HFFc6 (cell line): ENCODE results near the gene CEACAM20. TPM values are rescaled to one million over a fixed set of nuclear protein-coding genes. Genes with fewer than 3 reads are reported as not detected.
"Not testable (repeated sequence)": the region's sequence is repeated elsewhere in the genome, so short reads cannot be mapped to it uniquely, and the experiment has no call there.

Experiments
- DNase-seq: peaks from one replicate; pipeline ENCODE4 v3.0.0-alpha.2; 2018
- H3K27ac Mint-ChIP-seq: 2 replicates; pipeline ENCODE4 v1.8.0; 2020; ENCODE audit warnings: mild to moderate bottlenecking, mixed read lengths
- H3K27me3 Mint-ChIP-seq: 2 replicates; pipeline ENCODE4 v1.8.0; 2021; ENCODE audit warnings: mild to moderate bottlenecking, moderate library complexity, mixed read lengths; ENCODE audit not compliant: insufficient read depth
- H3K36me3 Mint-ChIP-seq: 2 replicates; pipeline ENCODE4 v1.8.0; 2021; ENCODE audit warnings: low read depth, mixed read lengths
- H3K4me1 Mint-ChIP-seq: 2 replicates; pipeline ENCODE4 v1.8.0; 2020; ENCODE audit warnings: low read depth, mixed read lengths
- H3K4me3 Mint-ChIP-seq: 2 replicates; pipeline ENCODE4 v1.8.0; 2020; ENCODE audit warnings: mild to moderate bottlenecking, moderate library complexity, mixed read lengths
- H3K9me3 Mint-ChIP-seq: 2 replicates; pipeline ENCODE4 v1.8.0; 2020; ENCODE audit warnings: mild to moderate bottlenecking, mixed read lengths
- CTCF ChIP-seq: fragments of 200-600 bp; sonication (generic); IDR thresholded peaks from 2 replicates; pipeline ENCODE4 v1.5.0; 2021; ENCODE audit warnings: antibody characterized with exemption, mild to moderate bottlenecking
- total RNA-seq, 6 experiments: library from RNA; stranded (reverse); fragmentation: NEBNext Ultra II Directional; extraction: Animal tissue kit (Norgen Biotek cat#: 25700); gene quantifications; 2 replicates in 1 of 6; 3 replicates in 5 of 6; pipeline ENCODE4 v1.2.3, GENCODE V29; 2021

CEACAM20 gene
- total RNA-seq, 6 experiments from 2014 or later, result not detected

GRCh38 chr19:44570603-44570983 is 41.1 kb upstream of the CEACAM20 start:
- no peak overlapping the region for H3K27ac Mint-ChIP-seq
- peaks cover 6% of the 10 kb centered on the region; the same call in 1 of the 2 replicates for H3K4me1 Mint-ChIP-seq
- TF ChIP-seq CTCF, result no peak
- peaks cover 17% of the 10 kb centered on the region for H3K27me3 Mint-ChIP-seq
- no peak overlapping the region for H3K4me3 Mint-ChIP-seq
- no peak for DNase-seq
- no peaks in the 10 kb centered on the region for H3K36me3 Mint-ChIP-seq
- H3K9me3 Mint-ChIP-seq, result no peaks in the 10 kb centered on the region

- H3K27ac Mint-ChIP-seq, result no peak overlapping the region
- no peak for TF ChIP-seq CTCF
- peaks cover 13% of the 10 kb centered on the region for H3K27me3 Mint-ChIP-seq
- no peak overlapping the region for H3K4me3 Mint-ChIP-seq
- H3K4me1 Mint-ChIP-seq, result peaks cover 6% of the 10 kb centered on the region; the same call in 1 of the 2 replicates
- DNase-seq, result no peak
- H3K36me3 Mint-ChIP-seq, result no peaks in the 10 kb centered on the region
- no peaks in the 10 kb centered on the region for H3K9me3 Mint-ChIP-seq
Measured at GRCh38 chr19:44567745-44568144, 38.3 kb upstream of the CEACAM20 start.

- H3K27me3 Mint-ChIP-seq, result peaks cover 17% of the 10 kb centered on the region
- H3K4me3 Mint-ChIP-seq, result no peak overlapping the region
- no peak overlapping the region for H3K27ac Mint-ChIP-seq
- no peaks in the 10 kb centered on the region for H3K9me3 Mint-ChIP-seq
- TF ChIP-seq CTCF, result no peak
- DNase-seq, result no peak
- no peaks in the 10 kb centered on the region for H3K36me3 Mint-ChIP-seq
- peaks cover 6% of the 10 kb centered on the region; the same call in 1 of the 2 replicates for H3K4me1 Mint-ChIP-seq
Measured at GRCh38 chr19:44566984-44567383, 37.5 kb upstream of the CEACAM20 start.

DNA sequence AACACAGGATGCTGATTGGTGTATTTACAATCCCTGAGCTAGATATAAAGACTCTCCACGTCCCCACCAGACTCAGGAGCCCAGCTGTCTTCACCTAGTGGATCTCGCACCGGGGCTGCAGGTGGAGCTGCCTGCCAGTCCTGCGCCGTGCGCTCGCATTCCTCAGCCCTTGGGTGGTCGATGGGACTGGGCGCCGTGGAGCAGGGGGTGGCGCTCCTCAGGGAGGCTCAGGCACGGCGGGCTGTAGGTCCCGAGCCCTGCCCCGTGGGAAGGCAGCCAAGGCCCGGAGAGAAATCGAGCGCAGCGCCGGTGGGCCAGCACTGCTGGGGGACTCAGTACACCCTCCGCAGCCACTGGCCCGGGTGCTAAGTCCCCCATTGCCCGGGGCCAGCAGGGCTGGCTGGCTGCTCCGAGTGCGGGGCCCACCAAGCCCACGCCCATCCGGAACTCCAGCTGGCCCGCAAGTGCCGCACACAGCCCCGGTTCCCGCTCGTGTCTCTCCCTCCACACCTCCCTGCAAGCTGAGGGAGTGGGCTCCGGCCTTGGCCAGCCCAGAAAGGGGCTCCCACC is 33.7 kb upstream of the CEACAM20 start:
- not testable (repeated sequence) for H3K9me3 Mint-ChIP-seq, H3K4me3 Mint-ChIP-seq, DNase-seq, H3K4me1 Mint-ChIP-seq, H3K36me3 Mint-ChIP-seq, H3K27ac Mint-ChIP-seq
- peaks cover 27% of the 10 kb centered on the region for H3K27me3 Mint-ChIP-seq

GRCh38 chr19:44557933-44558332 is 28.5 kb upstream of the CEACAM20 start:
- H3K9me3 Mint-ChIP-seq, result no peaks in the 10 kb centered on the region
- peaks cover 19% of the 10 kb centered on the region for H3K27me3 Mint-ChIP-seq
- H3K27ac Mint-ChIP-seq, result no peak overlapping the region
- no peak for DNase-seq
- H3K36me3 Mint-ChIP-seq, result no peaks in the 10 kb centered on the region
- TF ChIP-seq CTCF, result no peak
- peaks cover 10% of the 10 kb centered on the region for H3K4me1 Mint-ChIP-seq
- no peak overlapping the region for H3K4me3 Mint-ChIP-seq

DNA sequence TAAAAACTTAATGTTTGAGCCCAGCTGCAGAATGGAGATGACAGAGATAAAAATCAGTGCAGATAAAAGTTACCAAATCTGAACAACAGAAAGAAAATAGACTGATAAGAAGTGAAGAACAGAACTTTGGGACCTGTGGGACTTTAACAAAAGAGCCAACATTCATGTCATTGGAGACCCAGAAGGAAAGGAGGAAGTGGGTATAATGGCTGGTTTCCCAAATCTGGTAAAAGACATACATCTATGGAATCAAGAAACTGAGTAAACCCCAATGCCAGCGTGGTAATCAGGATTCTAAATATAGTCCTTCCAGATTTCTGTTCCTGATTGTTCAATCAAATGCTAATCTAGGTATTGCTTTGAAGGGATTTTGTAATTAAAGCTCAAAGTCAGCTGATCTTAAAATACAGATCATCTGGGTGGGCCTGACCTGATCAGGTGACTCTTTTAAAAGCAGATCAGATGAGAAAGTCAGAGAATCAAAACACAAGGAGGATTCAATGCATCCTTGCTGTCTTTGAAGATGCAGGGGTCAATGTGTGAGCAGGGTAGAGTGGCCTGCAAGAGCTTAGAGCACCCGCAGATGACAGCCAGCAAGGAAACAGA is 25.3 kb upstream of the CEACAM20 start:
- no peak for TF ChIP-seq CTCF
- H3K9me3 Mint-ChIP-seq, result no peaks in the 10 kb centered on the region
- peaks cover 10% of the 10 kb centered on the region for H3K4me1 Mint-ChIP-seq
- DNase-seq, result no peak
- no peaks in the 10 kb centered on the region for H3K36me3 Mint-ChIP-seq
- H3K27me3 Mint-ChIP-seq, result peaks cover 3% of the 10 kb centered on the region; the same call in 1 of the 2 replicates
- H3K27ac Mint-ChIP-seq, result no peak overlapping the region
- H3K4me3 Mint-ChIP-seq, result no peak overlapping the region
